ENCODE results near the gene ZNF710. TPM values are rescaled to one million over a fixed set of nuclear protein-coding genes. Genes with fewer than 3 reads are reported as not detected.

The ZNF710 gene
- polyA plus RNA-seq, 1 of the 3 experiments (the other 2 are of a cell fraction) = 2.7 TPM

DNA sequence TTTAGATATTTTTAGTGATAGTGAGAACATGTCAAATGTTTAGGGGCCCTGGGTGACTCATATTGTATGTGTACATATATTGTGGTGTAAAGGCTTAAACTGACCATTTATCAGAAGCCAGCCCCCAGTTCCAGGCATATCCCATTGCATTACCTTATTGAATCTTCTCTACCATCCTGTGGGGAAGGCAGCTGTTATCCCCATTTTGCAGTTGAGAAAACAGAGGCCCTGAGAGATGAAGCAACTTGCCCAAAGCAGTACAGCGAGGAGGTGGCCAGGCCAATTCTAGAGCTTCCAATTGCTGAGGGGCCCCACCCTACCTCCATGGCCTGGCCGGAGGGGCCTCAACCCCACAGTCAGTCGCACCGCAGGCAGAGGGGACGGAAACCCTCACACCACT is 47.9 kb downstream of the ZNF710 start:
- DNase-seq = no peak
- no peaks in the 10 kb centered on the region for H3F3A ChIP-seq (replicated peaks; ENCODE audit: insufficient read depth)
- no peaks in the 10 kb centered on the region for H3K27me3 ChIP-seq (ENCODE audit: insufficient read depth)
- H3K9ac ChIP-seq = no peak overlapping the region
- no peaks in the 10 kb centered on the region for H4K20me1 ChIP-seq (ENCODE audit: insufficient read depth)
- peaks cover 0 to 15% of the 10 kb centered on the region in 2 experiments; a peak in 1 of 4 replicates for H3K4me1 ChIP-seq (ENCODE audit: control insufficient read depth in 1 of 2, insufficient read depth in 2 of 2, low read depth in 1 of 2, low read length in 1 of 2)
- H3K4me2 ChIP-seq = no peak overlapping the region
- no peaks in the 10 kb centered on the region for H3K9me2 ChIP-seq
- no peak overlapping the region for H3K27ac ChIP-seq (ENCODE audit: low read depth in 2 of 2, low read length in 1 of 2)
- CTCF ChIA-PET = interaction anchor here (1.5 kb wide), 1 partner anchor 12 kb away, joined by 4 read pairs; no protein-coding TSS in a partner anchor
- H3K36me3 ChIP-seq (replicated peaks in 1 of 2; ENCODE audit: control insufficient read depth in 1 of 2, insufficient read depth in 2 of 2, low read length in 1 of 2) = no peaks in the 10 kb centered on the region
- POLR2A ChIA-PET = no interaction called here
- H2AFZ ChIP-seq (ENCODE audit: low read depth) = no peak overlapping the region
- H3K9me3 ChIP-seq = no peaks in the 10 kb centered on the region
- H3K4me3 ChIP-seq (ENCODE audit: low read depth in 2 of 2, low read length in 1 of 2) = no peak overlapping the region
- WGBS (ENCODE audit: low lambda C conversion rate) = 100% methylated on average over 4 of the region's 5 CpGs
- no peak for TF ChIP-seq FOXM1 (IDR thresholded peaks at IDR 0.05; ENCODE audit: low read depth)
- TF ChIP-seq SIN3A (IDR thresholded peaks at IDR 0.05; ENCODE audit: borderline replicate concordance, low read depth, low read length) = no peak
- TF ChIP-seq, protein P1, sequence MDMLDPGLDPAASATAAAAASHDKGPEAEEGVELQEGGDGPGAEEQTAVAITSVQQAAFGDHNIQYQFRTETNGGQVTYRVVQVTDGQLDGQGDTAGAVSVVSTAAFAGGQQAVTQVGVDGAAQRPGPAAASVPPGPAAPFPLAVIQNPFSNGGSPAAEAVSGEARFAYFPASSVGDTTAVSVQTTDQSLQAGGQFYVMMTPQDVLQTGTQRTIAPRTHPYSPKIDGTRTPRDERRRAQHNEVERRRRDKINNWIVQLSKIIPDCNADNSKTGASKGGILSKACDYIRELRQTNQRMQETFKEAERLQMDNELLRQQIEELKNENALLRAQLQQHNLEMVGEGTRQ (IDR thresholded peaks at IDR 0.05; ENCODE audit: borderline replicate concordance, low read depth, low read length) = no peak
- no peak for TF ChIP-seq TEAD4 (IDR thresholded peaks at IDR 0.05; ENCODE audit: borderline replicate concordance, insufficient read depth)
- no peak for TF ChIP-seq ELF1 (IDR thresholded peaks at IDR 0.05)
- TF ChIP-seq USF1 (IDR thresholded peaks at IDR 0.05; ENCODE audit: borderline replicate concordance, low read depth) = no peak
- TF ChIP-seq ZBTB33 (IDR thresholded peaks at IDR 0.05; ENCODE audit: borderline replicate concordance, low read depth) = no peak
- TF ChIP-seq, protein P2, sequence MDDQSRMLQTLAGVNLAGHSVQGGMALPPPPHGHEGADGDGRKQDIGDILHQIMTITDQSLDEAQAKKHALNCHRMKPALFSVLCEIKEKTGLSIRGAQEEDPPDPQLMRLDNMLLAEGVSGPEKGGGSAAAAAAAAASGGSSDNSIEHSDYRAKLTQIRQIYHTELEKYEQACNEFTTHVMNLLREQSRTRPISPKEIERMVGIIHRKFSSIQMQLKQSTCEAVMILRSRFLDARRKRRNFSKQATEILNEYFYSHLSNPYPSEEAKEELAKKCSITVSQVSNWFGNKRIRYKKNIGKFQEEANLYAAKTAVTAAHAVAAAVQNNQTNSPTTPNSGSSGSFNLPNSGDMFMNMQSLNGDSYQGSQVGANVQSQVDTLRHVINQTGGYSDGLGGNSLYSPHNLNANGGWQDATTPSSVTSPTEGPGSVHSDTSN (IDR thresholded peaks at IDR 0.05) = no peak
- TF ChIP-seq NRF1 (IDR thresholded peaks at IDR 0.05; ENCODE audit: low read depth, low read length) = no peak
- TF ChIP-seq MEF2A (IDR thresholded peaks at IDR 0.05; ENCODE audit: borderline replicate concordance, low read depth) = no peak
- TF ChIP-seq JUND (IDR thresholded peaks at IDR 0.05) = no peak
- TF ChIP-seq, protein P3, sequence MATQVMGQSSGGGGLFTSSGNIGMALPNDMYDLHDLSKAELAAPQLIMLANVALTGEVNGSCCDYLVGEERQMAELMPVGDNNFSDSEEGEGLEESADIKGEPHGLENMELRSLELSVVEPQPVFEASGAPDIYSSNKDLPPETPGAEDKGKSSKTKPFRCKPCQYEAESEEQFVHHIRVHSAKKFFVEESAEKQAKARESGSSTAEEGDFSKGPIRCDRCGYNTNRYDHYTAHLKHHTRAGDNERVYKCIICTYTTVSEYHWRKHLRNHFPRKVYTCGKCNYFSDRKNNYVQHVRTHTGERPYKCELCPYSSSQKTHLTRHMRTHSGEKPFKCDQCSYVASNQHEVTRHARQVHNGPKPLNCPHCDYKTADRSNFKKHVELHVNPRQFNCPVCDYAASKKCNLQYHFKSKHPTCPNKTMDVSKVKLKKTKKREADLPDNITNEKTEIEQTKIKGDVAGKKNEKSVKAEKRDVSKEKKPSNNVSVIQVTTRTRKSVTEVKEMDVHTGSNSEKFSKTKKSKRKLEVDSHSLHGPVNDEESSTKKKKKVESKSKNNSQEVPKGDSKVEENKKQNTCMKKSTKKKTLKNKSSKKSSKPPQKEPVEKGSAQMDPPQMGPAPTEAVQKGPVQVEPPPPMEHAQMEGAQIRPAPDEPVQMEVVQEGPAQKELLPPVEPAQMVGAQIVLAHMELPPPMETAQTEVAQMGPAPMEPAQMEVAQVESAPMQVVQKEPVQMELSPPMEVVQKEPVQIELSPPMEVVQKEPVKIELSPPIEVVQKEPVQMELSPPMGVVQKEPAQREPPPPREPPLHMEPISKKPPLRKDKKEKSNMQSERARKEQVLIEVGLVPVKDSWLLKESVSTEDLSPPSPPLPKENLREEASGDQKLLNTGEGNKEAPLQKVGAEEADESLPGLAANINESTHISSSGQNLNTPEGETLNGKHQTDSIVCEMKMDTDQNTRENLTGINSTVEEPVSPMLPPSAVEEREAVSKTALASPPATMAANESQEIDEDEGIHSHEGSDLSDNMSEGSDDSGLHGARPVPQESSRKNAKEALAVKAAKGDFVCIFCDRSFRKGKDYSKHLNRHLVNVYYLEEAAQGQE (IDR thresholded peaks at IDR 0.05; ENCODE audit: low read depth, low read length) = no peak
- TF ChIP-seq POLR2AphosphoS5 (IDR thresholded peaks at IDR 0.05; ENCODE audit: low read depth, low read length) = no peak
- no peak for TF ChIP-seq GATA2 (CRISPR knock-in tag; IDR thresholded peaks at IDR 0.05)
- no peak for TF ChIP-seq RCOR1 (IDR thresholded peaks at IDR 0.05; ENCODE audit: low read length)
- TF ChIP-seq GABPA (IDR thresholded peaks at IDR 0.05; ENCODE audit: low read depth) = no peak
- H3K79me2 ChIP-seq (ENCODE audit: insufficient read depth) = no peaks in the 10 kb centered on the region
